ENCODE results near the gene PPP1R37.
A peak's percentile ranks its signal among the peaks of the same experiment; 100 is the strongest.

PPP1R37 gene

GRCh38 chr19:45092747-45093678, at the start of gene PPP1R37:
Gene PPP1R37, plus strand, starts transcription at chr19:45093179. Its CDS starts 147 bp downstream, at chr19:45093326.
- peak; percentile 98 for DNase-seq

GRCh38 chr19:45045671-45046353, 47.2 kb upstream of the PPP1R37 start:
- no peak for DNase-seq

DNA sequence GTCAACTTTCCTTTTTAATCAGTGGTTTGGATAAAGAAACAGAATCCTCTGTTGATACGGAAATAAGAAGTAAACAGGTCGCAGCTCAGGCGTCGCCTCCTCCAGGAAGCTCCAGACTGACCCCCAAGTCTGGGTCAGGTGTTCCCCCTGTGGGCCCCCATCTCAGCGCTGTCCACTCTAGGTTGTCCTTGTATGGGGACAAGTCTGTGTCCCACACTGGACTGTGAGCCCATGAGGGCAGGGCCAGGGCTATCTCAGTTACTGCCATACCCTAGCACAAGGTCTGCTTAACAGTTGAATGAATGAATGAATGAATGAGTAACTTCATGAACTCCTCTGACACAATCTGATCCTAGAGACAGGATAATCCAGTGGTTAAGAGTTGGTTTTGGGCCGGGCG, 46.6 kb upstream of the PPP1R37 start:
- no peak for DNase-seq

- DNase-seq: no peak
Observed at GRCh38 chr19:45047188-45047797, 45.7 kb upstream of the PPP1R37 start.

DNA sequence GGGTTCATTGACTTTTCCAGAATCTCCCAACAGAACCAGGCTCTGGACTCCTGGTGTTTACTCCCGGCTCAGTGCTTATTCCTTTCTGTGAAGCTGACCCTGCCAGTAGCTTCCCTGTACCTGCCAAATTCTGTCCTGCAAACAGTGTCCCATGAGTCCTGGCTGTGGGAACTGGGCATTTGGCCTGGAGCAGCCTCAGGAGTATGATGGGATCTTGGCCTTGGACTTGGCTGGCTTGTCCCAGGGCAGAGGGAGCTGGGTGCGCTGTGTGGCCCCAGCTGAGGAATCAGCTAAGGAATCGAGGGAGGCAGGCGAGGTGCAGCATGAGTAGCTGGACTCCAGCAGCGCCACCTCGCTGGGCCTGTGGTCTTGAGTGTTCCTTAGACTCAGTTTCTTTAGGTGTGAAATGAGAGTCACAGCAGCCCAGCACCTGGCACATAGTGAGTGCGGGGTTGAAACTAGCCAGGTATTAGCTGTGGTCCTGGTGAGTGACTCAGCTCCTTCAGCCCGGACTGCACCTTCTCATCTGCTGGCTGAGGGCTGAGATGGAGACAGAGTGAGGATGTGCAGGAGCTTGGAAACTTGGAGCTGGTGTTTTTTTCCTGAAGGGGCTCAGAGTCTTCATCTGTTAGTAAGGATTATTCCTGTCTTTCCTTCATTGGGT, 43.8 kb upstream of the PPP1R37 start:
- DNase-seq: no peak

DNA sequence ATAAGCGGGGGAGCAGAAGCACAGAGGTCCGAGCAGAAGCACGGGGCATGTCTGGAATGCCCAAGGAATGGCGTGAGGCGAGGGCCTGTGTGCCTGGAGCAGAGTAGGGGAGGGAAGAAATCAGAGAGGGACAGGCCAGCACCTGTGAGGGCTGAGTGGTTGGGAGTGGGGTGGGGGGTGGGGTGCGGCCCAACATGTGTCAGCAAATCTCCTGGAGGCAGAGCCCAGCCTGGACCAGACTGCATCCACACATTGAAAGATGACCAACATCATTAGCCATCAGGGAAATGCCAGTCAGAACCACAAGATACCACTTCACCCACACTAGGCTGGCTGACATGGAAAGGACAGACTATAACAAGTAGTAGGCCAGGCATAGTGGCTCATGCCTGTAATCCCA, 42.9 kb upstream of the PPP1R37 start:
- DNase-seq: no peak

- DNase-seq: no peak
Observed at GRCh38 chr19:45051929-45052579, 40.9 kb upstream of the PPP1R37 start.

DNA sequence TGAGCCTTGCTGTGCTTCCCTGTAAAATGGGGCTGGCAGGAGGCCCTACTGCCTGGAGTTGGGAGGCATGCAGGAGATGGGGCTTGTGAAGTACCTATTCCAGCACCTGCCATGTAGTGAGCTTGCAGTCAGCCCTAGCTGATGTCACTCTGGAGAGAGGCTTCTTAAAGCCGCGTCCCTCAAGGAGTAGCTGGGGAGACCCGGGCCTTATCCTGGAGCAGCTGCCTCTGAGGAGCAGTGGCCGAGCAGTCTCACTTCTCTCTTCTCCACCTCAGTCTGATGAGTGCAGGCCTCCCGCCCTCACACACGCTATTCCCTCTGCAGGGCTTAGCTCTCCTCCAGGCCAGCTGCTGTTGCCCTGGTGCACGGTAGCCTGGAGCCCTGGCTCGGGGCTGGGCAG, 36.1 kb upstream of the PPP1R37 start:
- DNase-seq: no peak

DNA sequence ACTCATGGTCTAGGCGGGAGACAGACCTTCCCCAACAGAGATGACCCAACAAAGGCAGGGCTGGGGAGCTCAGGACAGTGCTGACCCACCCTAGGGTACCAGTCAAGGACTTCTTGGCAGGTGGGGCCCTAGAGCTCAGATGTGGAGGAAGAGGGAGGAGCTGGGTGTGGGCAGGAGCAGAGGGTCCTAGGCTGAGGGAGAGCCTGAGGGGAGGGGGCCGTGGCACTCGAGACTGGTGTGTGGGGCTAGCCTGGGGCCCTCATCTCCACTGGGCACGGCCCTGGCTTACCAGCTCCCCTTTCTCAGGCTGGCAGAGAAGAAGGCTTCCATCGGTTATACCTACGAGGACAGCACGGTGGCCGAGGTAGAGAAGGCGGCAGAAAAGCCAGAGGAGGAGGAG, 35.5 kb upstream of the PPP1R37 start:
- no peak for DNase-seq

- DNase-seq: no peak
Observed at GRCh38 chr19:45058622-45059159, 34.3 kb upstream of the PPP1R37 start.

DNA sequence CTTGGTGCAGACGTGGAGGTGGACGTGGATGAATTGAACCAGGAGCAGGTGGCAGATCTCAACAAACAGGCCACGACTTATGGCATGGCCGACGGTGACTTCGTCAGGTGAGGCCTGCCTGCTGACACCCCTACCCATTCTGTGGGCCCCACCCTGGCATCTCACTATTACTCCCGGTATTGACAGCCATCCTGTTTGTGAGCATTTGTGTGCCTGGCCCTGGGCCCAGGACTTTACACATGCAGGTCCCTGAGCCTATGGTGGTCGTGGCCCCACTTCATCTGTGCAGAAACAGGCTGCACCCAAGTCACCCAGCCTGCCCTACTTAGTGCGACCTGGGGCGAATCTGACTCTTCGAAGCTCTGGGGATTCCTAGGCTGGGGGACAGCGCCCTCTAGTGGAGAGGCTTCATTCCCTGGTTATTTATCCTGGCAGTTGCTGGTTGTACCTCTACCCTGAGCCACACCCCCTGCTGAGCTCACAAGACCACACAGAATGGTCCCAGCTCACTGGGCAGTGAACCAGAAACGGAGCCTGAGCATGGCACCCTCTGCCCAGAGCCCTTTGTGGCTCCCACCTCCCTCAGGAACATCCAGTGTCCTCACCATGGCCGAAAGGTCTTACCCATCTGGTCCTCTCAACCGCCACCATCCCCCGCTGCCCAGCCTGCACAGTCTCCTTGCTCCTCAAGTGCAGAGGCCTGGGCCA, 33.6 kb upstream of the PPP1R37 start:
- DNase-seq: peak; percentile 41

DNA sequence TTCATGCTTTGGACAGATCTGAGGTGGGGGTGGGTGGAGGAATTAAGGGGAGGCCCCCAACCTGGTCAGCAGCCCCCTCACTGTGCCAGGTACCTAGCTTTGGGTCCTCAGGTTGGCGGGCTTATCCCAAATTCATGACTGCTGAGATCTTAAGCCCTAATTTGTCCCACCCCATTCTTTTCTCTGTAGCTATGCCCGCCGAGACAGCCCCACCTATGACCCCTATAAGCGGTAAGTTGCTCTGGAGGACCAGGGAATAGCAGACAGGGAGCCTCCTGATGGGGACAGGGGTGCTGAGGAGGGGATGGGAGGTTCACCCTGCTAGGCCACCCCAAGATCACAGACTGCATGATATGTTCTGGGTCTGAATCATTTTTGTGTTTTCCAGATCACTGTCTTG, 31.0 kb upstream of the PPP1R37 start:
- DNase-seq: no peak

DNA sequence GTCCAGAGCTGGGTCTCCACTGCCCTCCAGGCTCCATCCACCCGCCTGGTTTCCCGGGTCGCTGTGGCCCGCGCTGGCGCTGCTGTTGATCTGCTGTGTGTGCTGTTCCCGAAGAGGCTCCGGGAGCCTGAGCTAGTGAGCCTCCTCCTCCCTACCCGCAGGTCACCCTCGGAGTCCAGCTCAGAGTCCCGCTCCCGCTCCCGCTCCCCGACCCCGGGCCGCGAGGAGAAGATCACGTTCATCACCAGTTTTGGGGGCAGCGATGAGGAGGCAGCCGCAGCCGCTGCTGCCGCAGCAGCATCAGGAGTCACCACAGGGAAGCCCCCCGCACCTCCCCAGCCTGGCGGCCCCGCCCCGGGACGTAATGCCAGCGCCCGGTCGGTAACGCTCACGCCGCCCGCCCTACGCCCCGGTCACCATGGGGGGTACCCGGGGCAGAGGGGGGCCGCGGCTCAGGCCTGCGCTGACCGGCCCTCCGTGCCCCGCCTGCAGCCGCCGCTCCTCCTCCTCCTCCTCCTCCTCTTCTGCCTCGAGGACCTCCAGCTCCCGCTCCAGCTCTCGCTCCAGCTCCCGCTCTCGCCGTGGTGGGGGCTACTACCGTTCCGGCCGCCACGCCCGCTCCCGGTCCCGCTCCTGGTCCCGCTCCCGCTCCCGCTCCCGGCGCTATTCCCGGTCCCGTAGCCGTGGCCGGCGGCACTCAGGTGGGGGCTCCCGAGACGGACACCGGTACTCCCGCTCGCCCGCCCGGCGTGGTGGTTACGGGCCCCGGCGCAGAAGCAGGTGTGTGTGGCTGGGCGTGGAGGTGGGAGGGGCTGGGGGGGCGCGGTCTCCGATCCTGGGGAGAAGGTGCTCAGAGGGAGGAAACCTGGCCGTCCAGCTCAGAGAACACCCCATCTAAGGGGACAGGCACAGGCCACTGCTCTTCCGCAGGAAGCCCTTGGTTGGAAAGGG, 28.9 kb upstream of the PPP1R37 start:
- no peak for DNase-seq

DNA sequence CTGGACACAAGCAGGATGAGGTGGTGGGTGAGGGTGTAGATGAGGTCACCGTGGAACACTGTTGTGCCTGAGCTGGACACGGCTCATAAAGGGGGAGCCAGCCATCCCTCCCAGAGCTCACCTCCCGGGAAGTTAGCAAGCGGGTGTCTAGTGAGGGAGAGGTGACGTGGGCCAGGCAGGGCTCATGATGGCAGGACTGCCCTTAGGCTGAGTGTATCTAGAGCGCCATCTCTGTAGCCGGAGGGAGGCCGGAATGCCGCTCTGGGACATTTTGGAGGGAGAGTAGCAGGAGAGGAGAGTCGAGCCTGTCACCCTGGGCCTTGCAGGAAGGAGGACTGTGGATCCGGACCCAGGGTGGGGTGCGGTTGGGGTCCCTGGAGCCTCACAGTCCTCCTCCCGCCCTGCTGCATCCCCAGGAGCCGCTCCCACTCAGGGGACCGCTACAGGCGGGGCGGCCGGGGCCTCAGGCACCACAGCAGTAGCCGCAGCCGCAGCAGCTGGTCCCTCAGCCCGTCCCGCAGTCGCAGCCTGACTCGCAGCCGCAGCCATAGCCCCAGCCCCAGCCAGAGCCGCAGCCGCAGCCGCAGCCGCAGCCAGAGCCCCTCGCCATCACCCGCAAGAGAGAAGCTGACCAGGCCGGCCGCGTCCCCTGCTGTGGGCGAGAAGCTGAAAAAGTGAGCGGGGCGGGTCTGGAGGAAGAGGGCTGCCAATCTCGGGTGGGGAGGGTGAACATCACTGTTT, 25.9 kb upstream of the PPP1R37 start:
- DNase-seq: no peak

DNA sequence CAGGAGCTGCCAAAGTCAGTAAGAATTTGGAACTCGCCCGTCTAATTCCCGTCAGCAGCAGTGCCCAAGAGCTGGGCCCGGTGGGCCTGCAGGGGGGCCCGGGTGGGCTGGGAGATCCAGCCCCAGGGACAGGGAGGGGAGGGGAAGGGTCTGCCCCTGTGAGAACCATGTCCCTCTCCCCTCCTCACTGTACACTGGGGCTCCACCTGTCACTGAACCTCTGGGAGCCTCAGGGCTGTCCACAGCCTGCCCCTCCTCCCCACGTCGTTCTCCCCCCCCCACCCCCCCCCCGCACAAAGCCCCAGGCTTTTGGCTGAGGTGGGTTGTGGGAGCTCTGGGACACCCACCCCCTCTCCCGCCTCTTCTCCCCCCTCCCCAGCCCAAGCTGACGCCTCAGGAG, 24.9 kb upstream of the PPP1R37 start:
- no peak for DNase-seq

DNA sequence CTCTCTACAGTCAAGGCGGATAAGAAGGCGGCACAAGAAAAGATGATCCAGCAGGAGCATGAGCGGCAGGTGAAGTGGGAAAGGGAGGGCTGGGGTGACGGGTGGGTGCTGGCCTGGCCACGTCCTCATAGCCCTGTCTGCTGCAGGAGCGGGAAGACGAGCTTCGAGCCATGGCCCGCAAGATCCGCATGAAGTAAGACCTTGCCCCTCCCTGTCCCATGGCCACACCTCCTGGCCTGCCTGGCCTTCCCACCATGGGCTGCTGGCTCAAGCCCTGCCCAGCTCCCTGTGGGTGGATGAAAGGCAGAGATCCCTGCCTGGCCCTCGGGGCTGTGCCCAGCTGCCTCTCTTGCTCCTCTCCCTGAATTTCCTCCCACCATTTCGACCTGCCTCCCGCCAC, 23.9 kb upstream of the PPP1R37 start:
- no peak for DNase-seq

GRCh38 chr19:45070214-45070613, 22.8 kb upstream of the PPP1R37 start:
- DNase-seq: no peak

GRCh38 chr19:45070861-45071544, 22.0 kb upstream of the PPP1R37 start:
- no peak for DNase-seq

DNA sequence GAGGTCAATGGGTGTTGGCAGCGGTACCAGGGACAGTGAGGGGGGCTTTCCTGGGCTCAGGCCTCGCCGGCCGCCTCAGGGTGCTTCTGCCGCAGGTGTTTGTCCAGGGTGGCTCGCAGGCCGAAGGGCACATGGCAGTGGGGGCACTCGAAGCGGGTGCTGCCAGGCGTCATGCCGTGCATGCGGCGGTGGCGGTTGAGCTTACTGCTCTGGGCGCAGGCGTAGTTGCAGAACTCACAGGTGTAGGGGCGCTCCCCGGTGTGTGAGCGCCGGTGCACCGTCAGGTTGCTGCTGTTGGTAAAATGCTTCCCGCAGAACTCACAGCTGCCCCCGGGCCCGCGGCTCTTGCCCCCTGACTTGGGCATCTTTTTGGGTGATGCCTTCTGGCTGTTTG, 21.4 kb upstream of the PPP1R37 start:
- no peak for DNase-seq
